Measurements from ENCODE around the gene PRR19.
"Not testable (repeated sequence)": the region's sequence is repeated elsewhere in the genome, so short reads cannot be mapped to it uniquely, and the experiment has no call there.

Gene PRR19

GRCh38 chr19:42254850-42255765 is 46.8 kb upstream of the PRR19 start, which contains the start of gene ERF:
Gene ERF (minus strand): TSS chr19:42255128. CDS start chr19:42254999, 129 bp downstream.
- peaks cover 38% of the 10 kb centered on the region for H3K27me3 ChIP-seq
- H3K36me3 ChIP-seq = peaks cover 3% of the 10 kb centered on the region
- H3K4me1 ChIP-seq (ENCODE audit: control insufficient read depth in 1 of 2, insufficient read depth in 1 of 2, low read depth in 1 of 2, low read length in 1 of 2) = peaks cover 31 to 41% of the 10 kb centered on the region in 2 experiments
- no peaks in the 10 kb centered on the region for H3K9me3 ChIP-seq
- peak within 1 kb of the TSS; percentile 95 for H3K27ac ChIP-seq
- peak; percentile 68 for TF ChIP-seq CTCF (IDR thresholded peaks at IDR 0.05)
- peak within 1 kb of the TSS; percentile 92 to 96 for H3K4me3 ChIP-seq (ENCODE audit: low read depth in 1 of 2, low read length in 1 of 2)

- peak overlapping the region; percentile 95 for H3K27ac ChIP-seq
- H3K27me3 ChIP-seq = peaks cover 38% of the 10 kb centered on the region
- peak overlapping the region; percentile 92 to 96 for H3K4me3 ChIP-seq (ENCODE audit: low read depth in 1 of 2, low read length in 1 of 2)
- peaks cover 27 to 34% of the 10 kb centered on the region in 2 experiments for H3K4me1 ChIP-seq (ENCODE audit: control insufficient read depth in 1 of 2, insufficient read depth in 1 of 2, low read depth in 1 of 2, low read length in 1 of 2)
- no peaks in the 10 kb centered on the region for H3K36me3 ChIP-seq
- TF ChIP-seq CTCF (IDR thresholded peaks at IDR 0.05) = no peak
- no peaks in the 10 kb centered on the region for H3K9me3 ChIP-seq
Observed at GRCh38 chr19:42255766-42256745, 45.9 kb upstream of the PRR19 start.

- not testable (repeated sequence) for H3K9me3 ChIP-seq; H3K4me3 ChIP-seq (ENCODE audit: low read depth in 1 of 2, low read length in 1 of 2); H3K27ac ChIP-seq; H3K36me3 ChIP-seq
- Histone ChIP-seq H3K4me1 (ENCODE audit: control insufficient read depth in 1 of 2, insufficient read depth in 1 of 2, low read depth in 1 of 2, low read length in 1 of 2) (peaks cover 14 to 17% of the 10 kb centered on the region in 2 experiments), H3K27me3 (peaks cover 38% of the 10 kb centered on the region)
Observed at GRCh38 chr19:42257842-42258241, 44.1 kb upstream of the PRR19 start.

GRCh38 chr19:42261763-42262162 is 40.2 kb upstream of the PRR19 start:
- Histone ChIP-seq H3K4me3 (ENCODE audit: low read depth in 1 of 2, low read length in 1 of 2) (no peak overlapping the region), H3K36me3 (no peaks in the 10 kb centered on the region)

GRCh38 chr19:42266105-42266504 is 35.8 kb upstream of the PRR19 start:
- not testable (repeated sequence) for H3K4me3 ChIP-seq (ENCODE audit: low read depth in 1 of 2, low read length in 1 of 2); H3K9me3 ChIP-seq; H3K36me3 ChIP-seq; H3K27ac ChIP-seq; H3K27me3 ChIP-seq
- peaks cover 26 to 29% of the 10 kb centered on the region in 2 experiments for H3K4me1 ChIP-seq (ENCODE audit: control insufficient read depth in 1 of 2, insufficient read depth in 1 of 2, low read depth in 1 of 2, low read length in 1 of 2)

More at GRCh38 chr19:42261763-42262162, 40.2 kb upstream of the PRR19 start:
- no peak for TF ChIP-seq CTCF (IDR thresholded peaks at IDR 0.05)
- H3K27me3 ChIP-seq = peaks cover 18% of the 10 kb centered on the region
- H3K4me1 ChIP-seq (ENCODE audit: control insufficient read depth in 1 of 2, insufficient read depth in 1 of 2, low read depth in 1 of 2, low read length in 1 of 2) = no peaks in the 10 kb centered on the region
- H3K27ac ChIP-seq = no peak overlapping the region
- no peaks in the 10 kb centered on the region for H3K9me3 ChIP-seq

- not testable (repeated sequence) for H3K36me3 ChIP-seq, H3K27me3 ChIP-seq, H3K9me3 ChIP-seq
- peak overlapping the region; percentile 99 for H3K27ac ChIP-seq
- H3K4me1 ChIP-seq (ENCODE audit: control insufficient read depth in 1 of 2, insufficient read depth in 1 of 2, low read depth in 1 of 2, low read length in 1 of 2) = peaks cover 32 to 39% of the 10 kb centered on the region in 2 experiments
- H3K4me3 ChIP-seq (ENCODE audit: low read depth in 1 of 2, low read length in 1 of 2) = peak overlapping the region; percentile 77 to 83
Observed at GRCh38 chr19:42266928-42267603, 34.9 kb upstream of the PRR19 start.
